ENCODE data around the gene BLOC1S6. TPM values are rescaled to one million over a fixed set of nuclear protein-coding genes. Genes with fewer than 3 reads are reported as not detected.
A peak's percentile ranks its signal among the peaks of the same experiment; 100 is the strongest.

BLOC1S6 gene
- total RNA-seq, 2 donors from 2014 or later = 46.0 to 82.5 TPM

GRCh38 chr15:45611305-45611704, 24.1 kb downstream of the BLOC1S6 start:
- H3K27me3 ChIP-seq (replicated peaks; ENCODE audit: insufficient read depth) = no peaks in the 10 kb centered on the region
- intact Hi-C loops (cut with DNase I) = loop anchor here (10.0 kb wide), 1 partner anchor 87 kb away; the partner anchor contains the start of gene SLC30A4
- H3K9me3 ChIP-seq = no peaks in the 10 kb centered on the region
- no peaks in the 10 kb centered on the region for H3K36me3 ChIP-seq
- 17% methylated on average over 4 of the region's 4 CpGs for WGBS
- H3K4me1 ChIP-seq (replicated peaks) = no peaks in the 10 kb centered on the region
- no peak for DNase-seq (ENCODE audit: low spot score)
- H3K4me3 ChIP-seq = no peak overlapping the region
- H3K27ac ChIP-seq = no peak overlapping the region
- no peak for TF ChIP-seq POLR2A (IDR thresholded peaks at IDR 0.05)
- TF ChIP-seq CTCF (IDR thresholded peaks at IDR 0.05) = peak in 3 of 4 experiments; percentile 40 to 50 (median 49)

- intact Hi-C loops (cut with DNase I) = loop anchor here (10.0 kb wide), 1 partner anchor 88 kb away; the partner anchor contains the start of gene SLC30A4
- H3K4me1 ChIP-seq (replicated peaks) = peaks cover 4% of the 10 kb centered on the region
- H3K4me3 ChIP-seq = no peak overlapping the region
- no peaks in the 10 kb centered on the region for H3K27me3 ChIP-seq (replicated peaks; ENCODE audit: insufficient read depth)
- 61% methylated on average over 1 of the region's 1 CpG for WGBS
- no peak for DNase-seq (ENCODE audit: low spot score)
- H3K9me3 ChIP-seq = no peaks in the 10 kb centered on the region
- peak overlapping the region in 1 of 2 donors; percentile 23 for H3K27ac ChIP-seq
- TF ChIP-seq CTCF (IDR thresholded peaks at IDR 0.05) (no peak), POLR2A (IDR thresholded peaks at IDR 0.05) (no peak), POLR2AphosphoS5 (IDR thresholded peaks at IDR 0.05) (no peak)
- no peaks in the 10 kb centered on the region for H3K36me3 ChIP-seq
These were observed 25.7 kb downstream of the BLOC1S6 start for GRCh38 chr15:45612790-45613415.

GRCh38 chr15:45616901-45617323, 29.7 kb downstream of the BLOC1S6 start:
- WGBS = 30% methylated on average over 3 of the region's 3 CpGs
- peak; percentile 60 for TF ChIP-seq POLR2AphosphoS5 (IDR thresholded peaks at IDR 0.05)
- TF ChIP-seq CTCF (IDR thresholded peaks at IDR 0.05) = no peak
- Histone ChIP-seq H3K9me3 (no peaks in the 10 kb centered on the region), H3K27ac (peak overlapping the region; percentile 24 to 25), H3K4me3 (no peak overlapping the region), H3K36me3 (no peaks in the 10 kb centered on the region), H3K27me3 (replicated peaks; ENCODE audit: insufficient read depth) (no peaks in the 10 kb centered on the region), H3K4me1 (replicated peaks) (peaks cover 4% of the 10 kb centered on the region)
- DNase-seq (ENCODE audit: low spot score) = peak; percentile 31
- intact Hi-C loops (cut with DNase I) = loop anchor here (10.0 kb wide), 1 partner anchor 92 kb away; the partner anchor contains the start of gene SLC30A4

GRCh38 chr15:45618813-45619212, 31.6 kb downstream of the BLOC1S6 start:
- no peak for DNase-seq (ENCODE audit: low spot score)
- Histone ChIP-seq H3K36me3 (no peaks in the 10 kb centered on the region), H3K27ac (no peak overlapping the region), H3K4me3 (no peak overlapping the region), H3K27me3 (replicated peaks; ENCODE audit: insufficient read depth) (no peaks in the 10 kb centered on the region), H3K9me3 (no peaks in the 10 kb centered on the region), H3K4me1 (replicated peaks) (peaks cover 4% of the 10 kb centered on the region)
- WGBS = 82% methylated on average over 5 of the region's 5 CpGs
- TF ChIP-seq POLR2AphosphoS5 (IDR thresholded peaks at IDR 0.05) (no peak), POLR2A (IDR thresholded peaks at IDR 0.05) (no peak), CTCF (IDR thresholded peaks at IDR 0.05) (no peak)
- intact Hi-C loops (cut with DNase I) = loop anchor here (10.0 kb wide), 1 partner anchor 94 kb away; the partner anchor contains the start of gene SLC30A4

GRCh38 chr15:45628136-45628535, 41.0 kb downstream of the BLOC1S6 start:
- no peak for DNase-seq (ENCODE audit: low spot score)
- intact Hi-C loops (cut with DNase I) = no loop called here
- no peak overlapping the region for H3K27ac ChIP-seq
- TF ChIP-seq POLR2A (IDR thresholded peaks at IDR 0.05) = no peak
- no peak for TF ChIP-seq CTCF (IDR thresholded peaks at IDR 0.05)
- TF ChIP-seq POLR2AphosphoS5 (IDR thresholded peaks at IDR 0.05) = no peak
- H3K36me3 ChIP-seq = no peaks in the 10 kb centered on the region
- H3K4me1 ChIP-seq (replicated peaks) = no peaks in the 10 kb centered on the region
- no peak overlapping the region for H3K4me3 ChIP-seq
- H3K9me3 ChIP-seq = no peaks in the 10 kb centered on the region
- WGBS = 97% methylated on average over 7 of the region's 7 CpGs
- H3K27me3 ChIP-seq (replicated peaks; ENCODE audit: insufficient read depth) = no peaks in the 10 kb centered on the region

Measured in prostate gland (tissue), 2 donors.